Activated CD4-positive, alpha-beta T cell treated with anti-CD3 and anti-CD28 coated beads, Interleukin-2, amount 50 U/mL, for 1 hour (primary cell): ENCODE data around the gene KIF22.
"Not testable (repeated sequence)": the region's sequence is repeated elsewhere in the genome, so short reads cannot be mapped to it uniquely, and the experiment has no call there.

ENCODE experiments used
- DNase-seq: peaks from one replicate; pipeline ENCODE4 v3.0.0-alpha.2; 2020

KIF22 gene

DNA sequence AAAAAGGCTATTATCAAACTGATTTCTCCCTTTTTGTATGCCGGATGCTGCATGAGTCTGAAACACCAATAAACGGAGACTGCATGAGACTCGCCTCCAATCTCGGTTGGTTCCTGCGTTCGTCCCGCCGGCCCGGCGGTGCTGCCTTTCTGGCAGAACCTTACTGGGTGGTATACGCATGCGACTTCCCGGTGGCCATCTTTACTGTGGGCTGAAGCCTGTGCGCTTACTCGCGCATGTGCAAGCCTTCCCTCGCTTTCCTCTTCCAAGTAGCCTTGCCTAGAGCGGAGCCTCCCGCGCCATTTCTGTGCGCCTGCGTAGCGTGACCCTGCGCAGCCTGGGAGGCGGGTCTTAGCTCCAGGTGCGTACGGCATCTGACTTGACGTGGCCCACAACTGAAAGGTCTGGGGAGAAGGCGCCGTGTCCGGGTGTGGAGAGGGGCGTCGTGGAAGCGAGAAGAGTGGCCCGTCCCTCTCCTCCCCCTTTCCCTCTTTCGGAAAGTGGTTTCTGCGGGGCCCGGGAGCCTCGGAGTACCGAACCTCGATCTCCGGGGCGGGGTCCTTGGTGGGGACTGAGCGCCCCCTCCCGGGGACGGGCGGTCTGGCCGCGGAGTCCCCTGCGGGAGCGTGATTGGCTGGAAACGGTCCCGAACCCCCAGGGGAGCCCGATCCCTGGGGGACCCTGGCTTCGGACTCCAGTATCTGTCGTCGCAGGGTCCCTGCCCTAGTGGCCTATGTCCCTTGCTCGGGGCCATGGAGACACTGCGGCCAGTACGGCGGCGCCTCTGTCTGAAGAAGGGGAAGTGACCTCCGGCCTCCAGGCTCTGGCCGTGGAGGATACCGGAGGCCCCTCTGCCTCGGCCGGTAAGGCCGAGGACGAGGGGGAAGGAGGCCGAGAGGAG, 25.5 kb downstream of the KIF22 start, which contains the start of gene PAGR1:
Gene PAGR1, plus strand, starts transcription at position 360 of the 901 bp plus-strand sequence. Its CDS starts 374 bp downstream, at position 734.
- DNase-seq, result peak; percentile 98

DNA sequence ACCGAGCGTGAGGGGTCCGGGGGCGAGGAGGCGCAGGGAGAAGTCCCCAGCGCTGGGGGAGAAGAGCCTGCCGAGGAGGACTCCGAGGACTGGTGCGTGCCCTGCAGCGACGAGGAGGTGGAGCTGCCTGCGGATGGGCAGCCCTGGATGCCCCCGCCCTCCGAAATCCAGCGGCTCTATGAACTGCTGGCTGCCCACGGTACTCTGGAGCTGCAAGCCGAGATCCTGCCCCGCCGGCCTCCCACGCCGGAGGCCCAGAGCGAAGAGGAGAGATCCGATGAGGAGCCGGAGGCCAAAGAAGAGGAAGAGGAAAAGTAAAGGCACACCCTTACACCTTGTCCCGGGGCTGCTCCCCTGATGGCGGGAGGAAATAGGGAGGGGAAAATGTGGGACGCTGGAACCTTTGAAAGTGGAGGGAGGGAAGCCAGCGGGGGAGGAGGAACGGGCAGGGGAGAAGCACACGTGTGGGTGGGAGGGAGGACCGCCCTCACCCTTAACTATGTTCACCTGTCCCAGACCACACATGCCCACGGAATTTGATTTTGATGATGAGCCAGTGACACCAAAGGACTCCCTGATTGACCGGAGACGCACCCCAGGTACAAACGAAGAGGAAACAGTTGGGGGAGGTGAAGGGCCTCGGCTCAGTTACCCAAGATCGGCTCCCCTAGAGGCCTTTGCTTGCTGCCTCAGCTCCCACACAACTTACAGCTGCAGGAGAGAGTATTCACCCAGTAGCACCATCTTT, 26.3 kb downstream of the KIF22 start:
- DNase-seq, result peak; percentile 43

DNA sequence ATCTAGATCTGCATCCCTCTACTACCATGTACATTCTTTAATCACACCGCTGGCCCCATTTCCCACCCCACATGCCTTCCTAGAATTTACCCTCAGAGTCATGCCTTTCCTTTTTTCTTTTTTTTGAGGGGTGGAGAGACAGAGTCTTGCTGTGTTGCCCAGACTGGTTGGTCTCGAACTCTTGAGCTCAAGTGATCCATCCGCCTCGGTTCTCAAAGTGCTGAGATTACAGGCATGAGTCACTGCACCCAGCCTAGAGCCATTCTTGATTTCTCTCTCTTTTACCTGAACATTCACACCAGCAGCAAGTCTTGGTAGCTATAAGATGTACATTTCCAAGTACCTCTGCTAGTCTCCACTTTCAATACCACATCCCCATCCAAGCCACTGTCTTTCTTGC, 27.5 kb downstream of the KIF22 start:
- DNase-seq, result no peak

DNA sequence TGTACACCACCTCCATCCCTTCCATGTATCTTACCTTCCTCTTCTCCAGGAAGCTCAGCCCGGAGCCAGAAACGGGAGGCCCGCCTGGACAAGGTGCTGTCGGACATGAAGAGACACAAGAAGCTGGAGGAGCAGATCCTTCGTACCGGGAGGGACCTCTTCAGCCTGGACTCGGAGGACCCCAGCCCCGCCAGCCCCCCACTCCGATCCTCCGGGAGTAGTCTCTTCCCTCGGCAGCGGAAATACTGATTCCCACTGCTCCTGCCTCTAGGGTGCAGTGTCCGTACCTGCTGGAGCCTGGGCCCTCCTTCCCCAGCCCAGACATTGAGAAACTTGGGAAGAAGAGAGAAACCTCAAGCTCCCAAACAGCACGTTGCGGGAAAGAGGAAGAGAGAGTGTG, 29.0 kb downstream of the KIF22 start:
- no peak for DNase-seq

DNA sequence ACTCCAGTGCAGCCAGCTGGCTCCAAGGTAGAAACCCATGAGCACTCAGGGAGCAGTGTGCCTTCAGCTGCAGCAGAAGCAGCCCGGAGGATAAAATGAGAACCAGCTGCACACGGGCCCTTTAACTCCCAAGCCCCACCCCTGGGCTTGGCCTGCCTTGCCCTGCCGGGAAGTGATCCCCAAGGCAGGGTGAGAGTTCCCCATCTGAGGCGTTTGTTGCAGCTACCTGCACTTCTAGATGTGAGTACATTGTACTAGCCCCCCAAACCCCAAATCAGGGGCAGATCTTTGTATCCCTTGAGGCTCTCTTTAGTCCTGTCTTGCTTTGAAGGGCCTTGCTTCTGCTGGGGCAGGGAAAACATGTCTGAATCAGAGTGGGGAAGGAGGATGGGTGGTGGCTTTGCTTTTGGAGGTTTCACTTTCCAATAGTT, 29.7 kb downstream of the KIF22 start, which contains the start of gene MVP:
Gene MVP, plus strand, starts transcription at position 192 of the 431 bp plus-strand sequence. CDS start 10,088 bp downstream, outside the sequence.
- DNase-seq, result peak; percentile 30

DNA sequence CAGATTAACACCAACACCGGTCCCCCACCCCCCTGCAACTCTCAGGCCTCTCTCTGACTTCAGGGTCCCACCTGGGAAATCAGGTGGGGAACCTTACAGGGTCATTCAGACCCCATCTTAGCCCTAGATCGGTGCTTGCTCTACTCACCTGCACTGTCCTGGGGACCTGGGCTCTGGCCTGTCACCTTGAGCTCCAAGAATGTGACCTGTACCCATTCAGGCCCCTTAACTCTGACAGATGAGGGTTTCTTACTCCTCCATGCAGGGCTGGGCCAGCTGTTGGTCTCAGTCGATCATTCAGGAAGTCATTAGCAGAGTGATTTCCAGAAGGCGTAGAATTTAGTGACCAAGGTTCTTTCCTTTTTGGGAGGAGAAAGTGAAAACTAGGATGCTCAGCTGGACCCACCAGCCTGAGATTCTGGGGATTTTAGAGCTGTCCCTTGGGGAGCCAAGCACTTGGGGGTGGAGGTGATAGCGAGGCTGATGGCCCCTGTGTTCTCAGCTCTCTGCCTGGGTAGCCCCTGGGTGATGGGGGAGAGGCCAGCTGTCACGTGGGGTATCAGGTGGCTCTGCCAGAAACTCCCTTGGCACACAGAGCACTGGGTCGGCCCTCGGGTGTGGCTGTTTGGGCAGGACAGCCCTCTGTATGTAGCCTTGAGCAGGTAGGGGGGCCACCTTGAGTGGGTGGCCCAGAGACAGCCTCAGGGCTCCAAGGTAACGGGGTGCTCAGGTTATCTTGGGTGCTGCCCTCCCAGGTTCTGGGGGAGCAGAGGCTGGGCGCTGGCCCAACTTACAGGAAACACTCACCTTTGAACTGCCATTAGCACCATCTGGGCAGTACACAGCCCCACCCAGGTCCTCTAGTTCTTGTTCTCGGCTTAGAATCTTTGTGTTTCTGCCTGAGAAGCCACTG, 30.4 kb downstream of the KIF22 start:
- DNase-seq, result peak; percentile 43

DNA sequence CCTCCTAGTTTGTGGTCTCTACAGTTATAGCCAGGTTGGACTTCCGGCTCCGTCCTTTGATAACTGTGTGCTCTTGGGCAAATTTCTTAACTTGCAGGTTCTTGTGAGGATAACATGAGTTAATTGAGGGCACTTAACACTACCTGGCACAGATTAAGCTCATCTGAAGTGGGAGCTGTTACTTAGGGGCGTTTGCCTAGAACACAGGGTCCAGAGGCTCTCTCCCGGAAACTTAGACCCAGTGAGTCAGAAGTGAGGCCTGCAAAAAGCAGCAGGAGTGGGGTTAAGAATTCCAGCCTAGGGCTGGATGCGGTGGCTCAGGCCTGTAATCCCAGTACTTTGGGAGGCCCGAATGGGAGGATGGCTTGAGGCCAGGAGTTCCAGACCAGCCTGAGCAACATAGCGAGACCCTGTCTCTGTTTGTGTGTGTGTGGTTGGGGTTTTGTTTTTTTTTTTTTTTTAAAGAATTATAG, 31.1 kb downstream of the KIF22 start:
- no peak for DNase-seq

DNA sequence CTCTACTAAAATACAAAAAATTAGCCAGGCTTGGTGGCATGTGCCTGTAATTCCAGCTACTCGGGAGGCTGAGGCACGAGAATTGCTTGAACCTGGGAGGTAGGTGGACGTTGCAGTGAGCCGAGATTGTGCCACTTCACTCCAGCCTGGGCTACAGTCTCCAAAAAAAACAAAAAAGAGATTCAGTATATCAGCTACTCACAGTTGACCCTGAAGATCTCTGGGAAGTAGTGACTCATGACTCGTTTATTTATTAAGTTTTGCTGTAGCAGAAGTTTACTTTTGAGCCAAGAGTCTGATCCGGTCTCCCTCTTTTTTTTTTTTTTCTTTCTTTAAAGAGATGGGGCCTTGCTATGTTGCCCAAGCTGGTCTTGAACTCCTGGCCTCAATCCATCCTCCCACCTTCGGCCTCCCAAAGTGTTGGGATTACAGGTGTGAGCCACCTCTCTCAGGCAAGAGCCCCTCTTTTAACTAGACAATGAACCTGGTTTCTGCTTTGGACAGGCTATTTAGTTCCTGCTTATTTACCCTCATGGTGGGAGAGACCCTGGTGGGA, 34.1 kb downstream of the KIF22 start:
- DNase-seq, result no peak

DNA sequence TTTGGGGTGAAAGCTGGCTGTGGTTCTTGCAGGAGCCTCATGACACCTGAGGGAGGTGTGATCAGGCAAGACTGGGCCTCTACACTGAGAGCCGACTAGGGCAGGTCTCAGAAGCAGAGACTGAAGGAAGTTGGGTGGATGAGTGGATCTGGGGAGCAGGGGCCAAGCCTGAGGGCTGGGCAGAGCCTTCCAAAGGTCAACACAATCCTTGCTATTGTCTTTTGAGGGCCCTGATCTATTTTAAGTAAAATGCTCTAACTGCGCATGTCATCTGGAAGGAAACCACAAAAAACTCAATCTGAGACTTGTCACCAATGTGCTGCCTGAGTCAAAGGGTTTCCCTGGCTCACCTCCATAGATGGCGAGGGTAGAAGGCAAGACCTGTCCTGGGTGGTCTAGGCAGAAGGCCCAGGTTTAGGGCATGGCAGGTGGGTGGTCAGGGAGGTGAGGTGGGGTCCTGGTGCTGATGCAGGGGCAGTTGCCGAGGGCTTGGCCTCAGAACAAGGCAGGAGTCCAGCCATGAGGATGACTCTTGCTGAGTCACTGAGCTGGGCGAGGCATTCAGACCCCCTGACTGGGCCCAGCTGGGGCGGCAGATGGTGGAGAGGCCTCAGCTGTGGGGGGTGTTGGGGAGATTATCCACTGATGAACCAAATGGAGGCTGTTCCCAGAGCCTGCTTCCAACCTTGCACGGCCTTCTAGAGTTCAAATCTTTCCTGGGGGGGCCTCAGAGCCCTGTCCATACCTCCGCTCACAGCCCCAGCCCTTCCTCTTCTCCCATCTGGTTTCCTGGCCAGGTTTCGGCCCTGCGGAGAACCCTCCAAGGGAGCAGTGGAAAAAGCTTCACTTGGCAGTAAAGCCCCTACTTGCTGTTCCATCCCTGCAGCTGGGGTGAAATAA, 34.8 kb downstream of the KIF22 start:
- no peak for DNase-seq

DNA sequence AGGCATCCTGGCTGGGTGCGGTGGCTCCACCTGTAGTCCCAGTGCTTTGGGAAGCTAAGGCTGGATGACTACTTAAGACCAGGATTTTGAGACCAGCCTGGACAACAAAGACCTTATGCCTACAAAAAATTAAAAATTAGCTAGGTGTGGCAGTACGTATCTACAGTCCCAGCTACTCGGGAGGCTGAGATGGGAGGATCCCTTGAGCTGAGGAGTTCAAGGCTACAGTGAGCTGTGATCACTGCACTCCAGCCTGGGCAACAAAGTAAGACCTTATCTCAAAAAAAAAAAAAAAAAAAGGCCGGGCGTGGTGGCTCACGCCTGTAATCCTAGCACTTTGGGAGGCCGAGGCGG, 35.8 kb downstream of the KIF22 start:
- no peak for DNase-seq

DNA sequence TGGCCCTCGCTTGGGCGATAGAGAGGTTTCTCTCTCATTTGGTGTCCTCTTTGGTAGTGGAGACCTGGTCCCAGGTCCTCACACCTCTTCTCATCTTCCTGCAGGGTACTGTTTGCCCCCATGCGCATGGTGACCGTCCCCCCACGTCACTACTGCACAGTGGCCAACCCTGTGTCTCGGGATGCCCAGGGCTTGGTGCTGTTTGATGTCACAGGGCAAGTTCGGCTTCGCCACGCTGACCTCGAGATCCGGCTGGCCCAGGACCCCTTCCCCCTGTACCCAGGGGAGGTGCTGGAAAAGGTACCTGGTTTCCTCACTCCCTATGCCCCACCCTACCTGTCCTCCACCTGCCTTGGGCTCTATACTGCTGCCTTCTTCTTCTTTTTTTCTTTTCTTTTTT, 40.2 kb downstream of the KIF22 start:
- no peak for DNase-seq

DNA sequence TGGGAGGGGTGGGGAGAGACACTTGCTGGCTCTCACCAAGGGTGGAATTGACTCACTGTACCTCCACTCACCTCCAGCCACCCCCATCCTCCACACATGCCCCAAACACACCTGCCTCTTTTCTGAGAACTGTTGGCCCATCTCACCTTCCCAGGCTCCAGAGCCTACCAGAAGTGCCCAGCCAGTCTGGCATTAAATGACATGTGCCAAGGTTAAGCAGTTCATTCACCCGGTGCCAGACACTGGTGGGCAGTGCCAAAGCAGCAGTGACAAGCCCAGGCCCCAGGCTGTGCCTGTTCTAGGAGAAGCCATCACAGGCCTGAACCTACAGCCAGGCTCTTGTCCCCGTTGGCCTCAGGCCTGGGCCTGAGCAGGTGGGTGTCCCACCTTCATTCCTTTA, 40.9 kb downstream of the KIF22 start:
- no peak for DNase-seq

DNA sequence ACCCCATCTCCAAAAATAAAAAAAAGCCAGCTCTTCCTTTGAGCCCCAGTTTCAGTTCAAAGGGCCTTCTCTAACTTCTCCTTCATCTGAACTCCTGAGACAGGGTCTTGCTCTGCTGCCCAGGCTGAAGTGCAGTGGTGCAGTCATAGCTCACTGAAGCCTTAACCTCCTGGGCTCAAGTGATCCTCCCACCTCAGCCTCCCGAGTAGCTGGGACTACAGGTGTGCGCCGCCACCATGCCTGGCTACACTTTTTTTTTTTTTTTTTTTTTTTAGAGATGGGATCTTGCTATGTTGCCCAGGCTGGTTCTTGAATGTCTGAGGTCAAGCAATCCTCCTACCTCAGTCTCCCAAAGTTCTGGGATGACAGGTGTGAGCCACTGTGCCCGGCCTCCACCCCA, 42.7 kb downstream of the KIF22 start:
- DNase-seq, result not testable (repeated sequence)

DNA sequence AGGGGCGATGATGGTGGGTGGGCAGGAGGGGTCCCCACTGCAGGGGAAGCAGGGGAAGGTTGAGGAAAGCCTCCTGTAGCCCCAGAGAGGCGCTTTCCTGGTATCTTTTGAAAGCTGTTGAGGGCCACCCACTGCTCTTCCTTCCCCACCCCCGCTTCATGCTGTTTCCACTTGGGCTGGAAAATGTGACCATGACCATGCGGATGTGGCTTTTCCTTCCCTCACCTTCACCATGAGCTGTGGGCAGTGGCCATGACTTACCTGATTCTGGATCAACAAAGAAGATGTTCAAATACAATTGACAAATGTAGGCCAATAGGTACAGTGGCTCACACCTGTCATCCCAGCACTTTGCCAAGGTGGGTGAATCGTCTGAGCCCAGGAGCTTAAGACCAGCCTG, 43.5 kb downstream of the KIF22 start:
- DNase-seq, result no peak

DNA sequence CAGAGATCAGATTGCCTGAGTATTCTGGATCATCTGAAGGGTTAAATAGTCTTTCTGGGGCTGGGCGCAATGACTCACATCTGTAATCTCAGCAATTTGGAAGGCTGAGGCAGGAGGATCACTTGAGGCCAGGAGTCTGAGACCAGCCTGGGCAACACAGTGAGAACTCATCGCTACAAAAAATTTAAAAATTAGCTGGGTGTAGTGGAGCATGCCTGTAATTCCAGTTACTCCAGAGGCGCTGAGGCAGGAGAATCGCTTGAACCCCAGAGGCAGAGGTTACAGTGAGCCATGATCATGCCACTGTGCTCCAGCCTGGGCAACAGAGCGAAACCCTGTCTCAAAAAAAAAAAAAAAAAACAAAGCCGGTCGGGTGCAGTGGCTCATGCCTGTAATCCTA, 45.4 kb downstream of the KIF22 start:
- no peak for DNase-seq

DNA sequence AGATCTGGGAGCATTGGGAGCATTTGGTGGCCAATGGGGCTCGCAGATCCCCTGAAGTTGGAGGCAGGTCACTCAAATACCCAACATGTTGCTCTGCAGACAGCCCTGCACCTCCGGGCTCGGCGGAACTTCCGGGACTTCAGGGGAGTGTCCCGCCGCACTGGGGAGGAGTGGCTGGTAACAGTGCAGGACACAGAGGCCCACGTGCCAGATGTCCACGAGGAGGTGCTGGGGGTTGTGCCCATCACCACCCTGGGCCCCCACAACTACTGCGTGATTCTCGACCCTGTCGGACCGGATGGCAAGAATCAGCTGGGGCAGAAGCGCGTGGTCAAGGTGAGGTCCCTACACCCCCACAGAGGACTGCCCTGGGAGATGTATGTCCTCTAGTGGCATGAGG, 46.1 kb downstream of the KIF22 start:
- DNase-seq, result no peak

DNA sequence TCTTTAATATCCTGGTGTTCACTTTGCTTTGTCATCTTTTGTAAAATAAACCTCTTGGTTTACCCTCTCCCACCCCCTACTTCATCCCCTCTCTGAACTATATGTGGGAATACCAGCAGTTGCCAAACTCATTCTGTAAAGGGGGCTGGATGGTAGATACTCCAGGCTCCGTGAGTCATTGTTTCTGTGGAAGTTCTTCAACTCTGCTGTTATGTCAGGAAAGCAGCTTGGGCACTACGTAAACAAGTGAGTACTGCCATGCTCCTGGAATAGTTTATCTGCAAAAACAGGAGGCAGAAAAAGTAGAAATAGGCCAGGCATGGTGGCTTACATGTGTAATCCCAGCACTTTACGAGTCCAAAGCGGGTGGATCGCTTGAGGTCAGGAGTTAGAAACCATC, 47.3 kb downstream of the KIF22 start:
- DNase-seq, result no peak

DNA sequence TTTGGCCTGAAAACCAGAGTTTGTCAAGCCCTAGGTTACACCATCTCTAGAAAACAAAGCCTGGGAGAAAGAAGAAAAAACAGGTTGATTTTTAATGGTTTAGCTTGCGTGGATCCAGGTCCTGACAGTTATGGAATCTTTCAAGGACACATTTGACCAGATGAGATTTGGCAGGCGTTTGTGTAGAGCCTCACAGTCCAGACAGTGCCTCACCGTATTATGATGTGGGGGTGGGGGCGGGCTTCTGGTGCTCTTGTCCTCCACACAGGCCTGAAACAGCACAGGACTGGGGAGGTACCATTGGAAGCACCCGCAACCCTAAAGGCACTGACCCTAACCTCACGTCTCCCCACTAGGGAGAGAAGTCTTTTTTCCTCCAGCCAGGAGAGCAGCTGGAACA, 49.3 kb downstream of the KIF22 start:
- DNase-seq, result no peak

DNA sequence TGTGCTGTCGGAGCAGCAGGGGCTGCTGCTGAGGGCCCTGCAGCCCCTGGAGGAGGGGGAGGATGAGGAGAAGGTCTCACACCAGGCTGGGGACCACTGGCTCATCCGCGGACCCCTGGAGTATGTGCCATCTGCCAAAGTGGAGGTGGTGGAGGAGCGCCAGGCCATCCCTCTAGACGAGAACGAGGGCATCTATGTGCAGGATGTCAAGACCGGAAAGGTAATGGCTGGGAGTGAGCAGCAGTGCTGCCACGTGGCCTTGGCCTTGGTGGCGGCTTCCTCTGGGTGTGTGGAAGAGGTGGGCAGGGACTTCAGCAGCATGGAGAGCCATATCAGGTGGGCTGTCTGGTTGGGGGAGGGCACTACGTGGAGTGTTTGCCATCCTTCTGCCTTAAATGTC, 49.7 kb downstream of the KIF22 start:
- DNase-seq, result no peak

DNA sequence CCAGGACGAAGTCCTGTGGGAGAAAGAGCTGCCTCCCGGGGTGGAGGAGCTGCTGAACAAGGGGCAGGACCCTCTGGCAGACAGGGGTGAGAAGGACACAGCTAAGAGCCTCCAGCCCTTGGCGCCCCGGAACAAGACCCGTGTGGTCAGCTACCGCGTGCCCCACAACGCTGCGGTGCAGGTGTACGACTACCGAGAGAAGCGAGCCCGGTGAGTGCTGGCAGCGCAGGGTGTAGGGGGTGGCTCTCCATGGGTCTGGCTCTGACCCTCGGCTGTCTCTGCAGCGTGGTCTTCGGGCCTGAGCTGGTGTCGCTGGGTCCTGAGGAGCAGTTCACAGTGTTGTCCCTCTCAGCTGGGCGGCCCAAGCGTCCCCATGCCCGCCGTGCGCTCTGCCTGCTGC, 51.1 kb downstream of the KIF22 start:
- DNase-seq, result no peak

DNA sequence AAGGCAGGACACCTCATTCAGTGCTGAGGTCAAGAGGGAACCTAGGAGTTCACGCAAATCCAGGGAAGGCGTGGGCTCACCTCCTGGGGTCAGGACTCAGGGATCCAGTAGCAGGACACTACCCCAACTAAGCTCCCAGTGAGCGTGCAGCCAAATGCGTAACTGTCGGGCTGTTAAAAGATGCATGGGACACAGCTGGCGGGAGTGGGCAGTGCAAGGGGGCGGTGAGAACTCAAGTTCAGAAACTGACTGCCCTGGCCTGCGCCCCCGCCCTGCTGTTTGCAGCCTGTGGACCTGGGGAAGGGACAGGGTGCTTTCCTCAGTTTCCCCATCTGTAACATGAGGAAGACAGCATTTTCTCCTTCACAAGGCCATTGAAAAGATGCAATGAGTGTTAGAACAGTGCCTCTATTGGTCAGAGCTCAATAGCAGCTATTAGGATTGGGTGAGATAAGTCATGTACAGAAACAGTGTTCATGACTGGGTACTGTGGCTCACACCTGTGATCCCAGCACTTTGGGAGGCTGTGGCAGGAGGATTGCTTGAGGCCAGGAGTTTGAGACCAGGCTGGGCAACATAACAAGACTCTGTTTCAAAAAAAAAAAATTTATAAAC, 52.3 kb downstream of the KIF22 start:
- DNase-seq, result no peak
